Measurements from ENCODE around the gene PLD4.

PLD4 gene

GRCh38 chr14:104975481-104976197, 51.0 kb downstream of the PLD4 start:
- peak in 3 of 5 experiments; percentile 3 to 37 (median 4) for DNase-seq

- peak; percentile 67 to 83 (median 79) for DNase-seq
These were observed 51.7 kb downstream of the PLD4 start for GRCh38 chr14:104976198-104977007.

GRCh38 chr14:104977008-104977680, 52.5 kb downstream of the PLD4 start:
- peak in 2 of 5 experiments; percentile 0 to 7 for DNase-seq

GRCh38 chr14:104977681-104978653, 53.3 kb downstream of the PLD4 start, which contains the start of gene AHNAK2:
Gene AHNAK2 (minus strand): TSS chr14:104978374. CDS start chr14:104978237, 137 bp downstream.
- peak in 4 of 5 experiments; percentile 30 to 59 (median 44) for DNase-seq

- DNase-seq: no peak
These were observed 54.3 kb downstream of the PLD4 start for GRCh38 chr14:104978746-104979691.

- no peak for DNase-seq
These were observed 55.3 kb downstream of the PLD4 start for GRCh38 chr14:104979758-104980610.

- DNase-seq: no peak
These were observed 56.2 kb downstream of the PLD4 start for GRCh38 chr14:104980611-104981531.

GRCh38 chr14:104981699-104982541, 57.2 kb downstream of the PLD4 start:
- no peak for DNase-seq

- no peak for DNase-seq
These were observed 58.0 kb downstream of the PLD4 start for GRCh38 chr14:104982548-104983230.

All from T-helper 2 cell (primary cell).